Stimulated activated CD4-positive, alpha-beta T cell treated with anti-CD3 and anti-CD28 coated beads, Interleukin-15, amount 100 ng/mL, for 24 hours (primary cell): ENCODE measurements around the gene CBY2.
A peak's percentile ranks its signal among the peaks of the same experiment; 100 is the strongest.
"Not testable (repeated sequence)": the region's sequence is repeated elsewhere in the genome, so short reads cannot be mapped to it uniquely, and the experiment has no call there.

Experiments
- DNase-seq: peaks from one replicate; pipeline ENCODE4 v3.0.0-alpha.2; 2020

CBY2 gene, protein sequence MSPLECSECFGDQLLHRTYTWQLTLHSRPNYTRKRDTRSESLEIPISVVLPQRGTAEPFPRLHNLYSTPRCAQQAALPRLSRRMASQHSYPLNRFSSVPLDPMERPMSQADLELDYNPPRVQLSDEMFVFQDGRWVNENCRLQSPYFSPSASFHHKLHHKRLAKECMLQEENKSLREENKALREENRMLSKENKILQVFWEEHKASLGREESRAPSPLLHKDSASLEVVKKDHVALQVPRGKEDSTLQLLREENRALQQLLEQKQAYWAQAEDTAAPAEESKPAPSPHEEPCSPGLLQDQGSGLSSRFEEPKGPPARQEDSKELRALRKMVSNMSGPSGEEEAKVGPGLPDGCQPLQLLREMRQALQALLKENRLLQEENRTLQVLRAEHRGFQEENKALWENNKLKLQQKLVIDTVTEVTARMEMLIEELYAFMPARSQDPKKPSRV

DNA sequence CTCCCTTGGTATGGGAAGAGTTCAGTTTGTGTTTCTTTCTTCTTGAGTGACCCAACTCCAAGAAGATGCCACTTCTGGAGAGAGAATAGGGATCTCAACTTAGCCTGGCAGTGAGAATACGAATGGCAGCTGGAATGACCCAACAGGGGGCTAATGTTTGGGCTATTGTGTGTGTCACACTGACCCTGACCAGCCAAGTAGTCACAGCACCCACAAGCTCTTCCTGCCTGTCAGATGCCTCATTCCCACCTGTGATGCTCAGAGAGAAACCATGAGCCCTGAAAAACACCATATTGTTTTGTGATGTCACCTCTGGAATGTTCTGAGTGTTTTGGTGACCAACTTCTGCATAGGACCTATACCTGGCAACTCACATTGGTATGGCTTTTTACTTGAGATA lies at the start of gene CBY2:
Gene CBY2, plus strand, starts transcription at position 233 of the 400 bp plus-strand sequence. Its CDS starts 71 bp downstream, at position 304.
- no peak for DNase-seq

DNA sequence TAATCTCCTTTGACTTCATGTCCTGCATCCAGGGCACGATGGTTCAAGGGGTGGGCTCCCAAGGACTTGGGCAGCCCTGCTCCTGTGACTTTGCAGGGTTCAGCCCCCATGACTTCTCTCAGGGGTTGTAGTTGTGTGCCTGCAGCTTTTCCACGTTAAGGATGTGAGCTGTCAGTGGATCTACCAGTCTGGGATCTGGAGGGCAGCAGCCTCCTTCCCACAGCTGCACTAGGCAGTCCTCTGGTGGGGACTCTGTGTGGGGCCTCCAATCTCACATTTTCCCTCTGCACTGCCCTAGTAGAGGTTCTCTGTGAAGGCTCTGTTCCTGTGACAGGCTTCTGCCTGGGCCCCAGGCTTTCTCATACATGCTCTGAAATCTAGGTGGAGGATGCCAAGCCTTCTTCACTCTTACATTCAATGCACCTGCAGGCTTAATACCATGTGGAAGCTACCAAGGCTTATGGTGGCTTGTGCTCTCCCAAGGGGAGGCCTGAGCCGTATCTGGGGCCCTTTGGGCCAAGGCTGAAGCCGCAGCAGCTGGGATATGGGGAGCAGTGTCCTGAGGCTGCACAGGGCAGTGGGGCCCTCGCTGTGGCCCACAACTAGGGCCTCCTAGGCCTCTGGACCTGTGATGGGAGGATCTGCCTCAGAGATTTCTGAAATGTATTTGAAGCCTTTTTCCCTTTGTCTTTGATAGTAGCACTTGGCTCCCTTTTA lies 47.3 kb upstream of the CBY2 start:
- DNase-seq: no peak

DNA sequence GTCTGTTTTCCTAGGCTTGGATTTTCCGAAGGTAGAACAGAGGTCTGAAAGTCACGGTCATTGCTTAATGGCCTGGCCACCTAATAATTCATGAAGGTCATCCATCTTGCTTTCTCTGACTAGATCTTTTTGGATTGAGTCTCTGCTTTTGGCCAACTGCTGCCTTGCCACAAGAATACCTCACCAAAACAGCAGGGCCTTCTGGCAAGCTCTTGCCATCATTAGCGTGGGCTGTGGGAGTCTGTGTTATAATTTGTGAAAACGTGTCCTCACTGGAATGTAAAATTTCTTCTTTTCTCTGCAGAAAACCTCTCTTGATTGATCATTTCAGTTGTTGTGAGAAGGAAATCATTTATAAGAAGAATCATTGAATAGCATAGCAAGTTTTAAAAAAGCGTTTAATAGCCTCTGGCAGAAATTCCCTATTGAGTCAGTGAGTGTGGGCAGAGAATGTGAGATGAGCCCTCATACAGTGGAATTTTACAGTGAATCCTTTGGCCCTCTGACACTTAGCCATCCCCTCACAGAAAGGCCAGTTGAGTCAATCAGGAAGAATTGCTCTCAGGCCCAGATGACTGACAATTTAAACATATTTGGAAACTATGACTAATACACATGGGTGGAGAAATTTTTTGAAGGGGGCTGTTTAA lies 43.4 kb upstream of the CBY2 start:
- DNase-seq: no peak

DNA sequence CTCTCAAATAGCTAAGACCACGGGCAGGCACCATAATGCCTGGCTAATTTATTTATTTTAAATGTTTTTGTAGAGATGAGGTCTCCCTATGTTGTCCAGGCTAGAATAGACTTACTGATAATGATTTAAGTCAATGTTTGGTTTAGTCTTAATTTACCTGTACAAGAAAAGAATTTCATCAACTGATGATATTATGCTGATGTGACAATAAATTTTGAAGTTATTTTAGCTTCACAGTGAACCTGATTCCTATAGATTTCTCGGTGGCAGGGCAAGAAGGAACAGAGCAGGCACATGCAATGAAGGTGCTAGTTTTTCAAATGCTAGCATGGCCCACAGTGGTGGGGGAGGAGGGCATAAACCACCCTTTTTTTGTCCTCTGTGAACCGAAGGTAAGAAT lies 42.6 kb upstream of the CBY2 start:
- DNase-seq: no peak

DNA sequence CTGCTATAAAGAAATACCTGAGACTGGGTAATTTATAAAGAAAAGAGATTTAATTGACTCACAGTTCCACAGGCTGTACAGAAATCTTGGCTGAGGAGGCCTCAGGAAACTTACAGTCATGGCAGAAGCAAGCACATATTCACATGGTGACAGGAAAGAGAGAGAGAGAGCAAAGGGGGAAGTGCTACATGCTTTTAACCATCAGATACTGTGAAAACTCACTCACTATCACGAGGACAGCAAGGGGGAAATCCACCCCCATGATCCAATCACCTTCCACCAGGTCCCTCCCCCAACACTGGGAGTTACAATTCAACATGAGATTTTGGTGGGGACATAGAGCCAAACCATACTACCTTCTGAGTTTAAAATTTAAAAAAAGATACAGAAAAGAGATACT lies 41.7 kb upstream of the CBY2 start:
- not testable (repeated sequence) for DNase-seq

DNA sequence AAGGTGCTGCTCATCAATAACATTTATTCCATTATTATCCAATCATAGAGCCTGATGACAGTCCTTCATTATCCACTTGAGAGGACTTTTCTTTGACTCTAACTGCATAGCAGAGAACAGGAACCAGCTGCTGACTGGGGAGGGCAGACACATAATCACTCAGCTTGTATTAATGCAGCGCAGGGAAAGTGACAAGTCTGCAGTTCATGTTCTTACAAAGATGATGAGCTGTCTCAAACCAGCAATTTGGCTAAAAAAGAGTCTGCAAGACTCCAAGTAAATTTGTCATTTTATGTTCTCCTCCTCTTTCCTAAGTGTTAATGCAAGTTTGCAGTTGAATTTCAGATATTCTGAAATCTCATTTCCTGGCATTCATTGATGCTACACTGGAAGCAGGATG lies 40.0 kb upstream of the CBY2 start:
- no peak for DNase-seq

DNA sequence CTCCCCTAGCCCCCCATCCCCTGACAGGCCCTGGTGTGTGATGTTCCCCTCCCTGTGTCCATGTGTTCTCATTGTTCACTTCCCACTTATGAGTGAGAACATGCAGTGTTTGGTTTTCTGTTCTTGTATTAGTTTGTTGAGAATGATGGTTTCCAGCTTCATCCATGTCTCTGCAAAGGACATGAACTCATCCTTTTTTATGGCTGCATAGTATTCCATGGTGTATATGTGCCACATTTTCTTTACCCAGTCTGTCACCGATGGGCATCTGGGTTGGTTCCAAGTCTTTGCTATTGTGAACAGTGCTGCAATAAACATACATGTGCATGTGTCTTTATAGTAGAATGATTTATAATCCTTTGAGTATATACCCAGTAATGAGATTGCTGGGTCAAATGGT lies 39.2 kb upstream of the CBY2 start:
- not testable (repeated sequence) for DNase-seq

DNA sequence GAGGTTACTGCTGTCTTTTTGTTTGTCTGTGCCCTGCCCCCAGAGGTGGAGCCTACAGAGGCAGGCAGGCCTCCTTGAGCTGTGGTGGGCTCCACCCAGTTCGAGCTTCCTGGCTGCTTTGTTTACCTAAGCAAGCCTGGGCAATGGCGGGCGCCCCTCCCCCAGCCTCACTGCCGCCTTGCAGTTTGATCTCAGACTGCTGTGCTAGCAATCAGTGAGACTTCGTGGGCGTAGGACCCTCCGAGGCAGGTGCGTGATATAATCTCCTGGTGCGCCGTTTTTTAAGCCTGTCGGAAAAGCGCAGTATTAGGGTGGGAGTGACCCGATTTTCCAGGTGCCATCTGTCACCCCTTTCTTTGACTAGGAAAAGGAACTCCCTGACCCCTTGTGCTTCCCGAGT lies 32.5 kb upstream of the CBY2 start:
- DNase-seq: not testable (repeated sequence)

DNA sequence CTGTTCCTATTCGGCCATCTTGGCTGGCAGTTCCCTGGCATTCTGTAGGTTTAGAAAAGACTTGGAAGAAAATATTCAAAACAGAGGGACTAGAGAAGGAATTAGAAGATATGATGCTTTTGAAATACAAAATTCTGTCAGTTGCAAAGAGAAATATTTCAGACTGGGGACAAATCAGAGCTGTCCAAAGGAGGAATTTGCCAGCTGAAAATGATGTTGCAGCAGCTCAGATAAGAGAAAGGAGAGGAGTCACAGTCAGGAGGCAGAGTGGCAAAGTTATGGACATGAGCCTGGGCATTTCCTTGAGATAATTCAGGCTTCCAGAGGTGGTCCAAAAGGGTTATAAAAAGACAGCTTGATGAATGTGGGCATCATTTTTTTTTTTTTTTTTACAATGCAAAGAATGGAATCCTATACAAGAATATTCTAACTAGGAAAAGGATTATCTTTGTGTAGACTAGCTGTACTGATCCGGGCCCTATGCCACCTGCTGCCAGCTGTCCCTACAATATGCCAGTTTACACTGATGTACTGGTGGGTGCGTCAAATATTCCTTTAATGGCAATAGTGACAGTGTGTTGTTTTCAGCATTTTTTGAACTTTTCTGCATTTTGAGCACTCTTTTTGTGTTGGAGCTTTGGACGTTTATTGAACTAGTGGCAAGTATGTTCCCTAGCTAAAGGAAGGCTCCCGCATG lies 31.8 kb upstream of the CBY2 start:
- no peak for DNase-seq

DNA sequence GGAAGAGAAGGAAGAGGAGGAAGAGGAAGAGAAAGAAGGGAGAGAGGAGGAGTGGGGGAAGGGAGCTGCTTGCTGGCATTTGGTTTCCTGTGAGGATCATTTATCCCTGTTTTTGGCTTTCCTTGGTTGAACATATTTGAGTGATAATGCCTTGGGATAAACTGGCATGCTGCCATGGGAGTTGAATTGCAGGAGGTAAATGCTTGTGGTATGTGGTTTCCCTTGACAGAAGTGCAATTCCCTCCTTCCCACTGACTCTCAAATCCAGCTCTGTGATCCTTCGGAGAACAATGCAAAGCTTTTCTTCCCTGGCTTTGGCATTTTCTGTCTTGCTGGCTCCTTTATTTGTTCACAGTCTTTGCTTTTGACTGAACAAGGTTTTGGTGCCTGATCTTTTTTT lies 27.2 kb upstream of the CBY2 start:
- no peak for DNase-seq

DNA sequence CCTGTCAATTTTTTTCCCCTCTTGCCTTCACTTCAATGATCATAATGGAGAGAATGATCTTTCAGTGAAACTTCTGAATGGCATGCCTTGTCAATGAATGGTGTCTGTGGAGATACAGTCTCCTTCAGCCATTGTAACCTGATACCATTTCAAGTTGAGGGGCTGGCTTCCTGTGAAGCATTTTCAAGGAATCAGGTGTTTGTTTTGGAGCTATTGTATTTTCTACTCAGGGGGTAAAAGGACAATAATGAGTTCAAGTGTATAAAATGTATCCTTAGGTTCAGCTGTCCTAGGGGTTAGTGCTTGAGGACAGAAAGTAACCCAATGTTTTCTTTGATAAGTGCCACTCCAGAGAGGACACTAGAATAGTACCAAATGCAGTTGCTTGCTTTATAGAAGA lies 23.8 kb upstream of the CBY2 start:
- DNase-seq: no peak

DNA sequence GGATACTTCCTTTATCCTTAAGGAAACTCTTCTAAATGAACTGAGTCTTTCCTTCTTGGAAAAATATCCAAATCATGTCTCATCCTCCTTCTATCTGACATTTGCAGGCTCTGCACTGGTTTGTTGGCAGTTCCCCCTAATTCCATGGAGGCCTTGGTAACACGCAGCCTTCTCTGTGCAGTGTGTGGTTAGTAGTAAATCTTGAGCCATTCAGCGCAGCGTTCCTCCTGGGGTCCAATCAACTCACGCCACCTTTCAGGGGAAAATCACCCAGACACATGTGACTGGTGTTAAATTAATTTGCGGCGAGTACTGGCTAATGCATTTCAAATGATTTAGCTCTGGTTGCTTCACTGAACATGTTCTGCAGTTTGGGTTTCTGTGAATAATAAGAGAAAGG lies 21.0 kb upstream of the CBY2 start:
- no peak for DNase-seq

DNA sequence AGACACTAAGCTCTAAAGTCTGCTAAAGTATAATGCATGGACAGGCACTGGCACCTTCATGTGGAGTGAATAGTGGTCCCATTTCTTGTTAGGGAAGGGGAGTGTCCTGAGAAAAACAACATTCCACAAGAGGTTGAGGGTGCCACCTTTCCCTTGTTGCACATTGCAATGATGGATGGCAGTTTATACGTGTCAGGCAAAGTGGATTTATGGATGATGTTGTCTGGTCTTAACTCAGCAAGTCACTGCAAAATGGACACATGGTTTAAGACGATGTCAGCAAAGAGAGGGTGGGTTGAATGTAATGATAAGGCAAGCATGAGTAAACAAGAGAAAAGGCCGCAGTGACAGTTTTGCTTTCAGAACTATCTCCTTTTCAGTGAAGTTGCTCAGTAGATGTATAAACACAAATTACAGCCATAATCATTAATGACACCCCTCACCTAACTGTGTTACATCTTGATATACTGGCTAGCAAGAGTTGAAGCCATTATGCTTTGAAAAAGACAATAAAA lies 19.6 kb upstream of the CBY2 start:
- no peak for DNase-seq

DNA sequence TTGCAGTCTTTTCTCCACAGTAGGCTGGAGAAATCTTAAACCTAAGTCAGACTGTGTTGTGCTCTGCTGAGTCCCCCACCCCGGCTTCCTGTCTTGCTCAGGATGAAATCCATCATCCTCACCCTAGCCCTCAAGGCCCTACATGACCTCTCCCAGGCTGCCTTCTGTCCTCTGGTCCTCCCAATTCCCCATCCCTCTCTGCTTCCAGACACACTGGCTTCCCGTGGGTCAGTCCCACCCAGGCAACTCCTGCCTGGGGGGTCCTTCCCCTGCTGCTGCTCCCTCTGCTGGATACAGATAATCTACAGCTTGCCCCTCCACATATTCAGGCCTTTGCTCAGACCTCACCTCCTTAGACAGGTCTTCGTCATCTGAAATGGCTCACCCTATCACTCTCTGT lies 18.4 kb upstream of the CBY2 start:
- DNase-seq: no peak

DNA sequence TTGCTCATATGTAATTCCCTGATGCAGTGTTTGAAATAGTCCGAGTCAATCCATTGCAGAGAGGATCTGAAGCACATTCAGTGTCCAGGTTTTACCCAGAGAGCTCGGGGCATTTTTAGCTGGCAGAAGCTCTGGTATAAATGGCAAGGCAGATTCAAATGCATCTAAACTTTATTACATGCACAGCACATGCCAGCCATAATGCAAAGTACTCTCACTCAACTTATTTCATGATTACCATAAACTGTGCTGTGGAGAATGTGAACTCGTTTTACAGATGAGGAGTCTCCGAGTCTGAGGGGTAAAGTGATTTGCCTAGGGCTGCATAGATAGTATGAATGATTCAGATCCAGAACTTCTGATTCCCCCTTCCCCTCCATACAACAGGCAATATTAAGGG lies 13.5 kb upstream of the CBY2 start:
- DNase-seq: no peak

DNA sequence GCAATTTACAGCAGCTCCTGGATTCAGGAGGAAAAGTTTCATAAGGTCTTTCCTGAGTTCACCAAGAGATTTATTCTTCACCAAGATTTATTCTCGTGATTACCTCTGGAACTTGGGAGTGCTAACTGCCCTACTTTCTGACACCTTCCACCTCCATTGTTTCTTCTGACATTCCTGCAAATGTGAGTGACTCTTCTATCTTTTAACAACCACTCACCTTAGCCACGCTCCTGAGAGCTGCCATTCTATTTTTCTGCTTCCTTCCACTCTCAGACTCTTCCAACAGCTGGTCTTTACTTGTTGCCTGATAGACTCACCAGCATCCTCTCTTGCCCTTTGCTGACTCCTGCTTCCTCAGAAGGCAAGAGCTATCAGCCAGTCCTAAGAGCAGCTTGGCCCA lies 11.5 kb upstream of the CBY2 start:
- DNase-seq: no peak

DNA sequence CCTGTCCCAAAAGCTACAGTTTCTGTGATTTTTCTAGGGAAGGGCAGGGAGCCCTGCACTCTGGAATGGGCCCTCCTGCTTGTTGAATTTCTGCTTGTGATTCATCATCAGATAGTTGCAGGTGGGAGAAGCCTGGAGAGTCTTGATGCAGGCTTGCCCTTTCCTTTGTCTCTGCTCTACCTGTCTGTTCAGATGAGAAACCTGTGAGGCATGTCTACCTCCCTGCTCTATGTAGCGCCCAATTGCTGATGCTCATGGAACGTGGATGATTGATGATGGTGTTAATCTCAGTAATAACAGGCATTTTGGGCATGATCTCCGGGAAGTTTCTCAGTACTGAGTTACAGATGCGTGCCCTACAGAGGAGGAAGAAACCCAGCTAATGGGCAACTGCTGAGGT lies 10.9 kb upstream of the CBY2 start:
- no peak for DNase-seq

DNA sequence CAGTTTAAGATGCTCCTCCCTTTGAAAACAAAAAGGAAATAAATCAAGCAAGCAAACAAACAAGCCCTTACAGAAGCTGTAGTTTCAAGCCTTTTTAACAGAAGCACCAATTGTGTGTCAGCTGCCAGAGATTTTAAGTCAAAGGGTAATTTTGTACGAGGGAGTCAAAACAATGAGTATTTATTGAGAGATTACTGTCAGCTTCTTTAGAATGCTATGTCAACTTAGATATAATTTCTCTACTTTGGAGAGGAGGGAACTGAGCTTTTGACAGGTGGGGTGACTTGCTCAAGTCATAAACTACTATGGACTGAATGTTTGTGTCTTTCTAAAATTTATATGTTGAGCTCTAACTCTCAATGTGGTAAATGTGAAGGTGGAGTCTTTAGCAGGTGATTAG lies 10.5 kb upstream of the CBY2 start:
- DNase-seq: no peak

DNA sequence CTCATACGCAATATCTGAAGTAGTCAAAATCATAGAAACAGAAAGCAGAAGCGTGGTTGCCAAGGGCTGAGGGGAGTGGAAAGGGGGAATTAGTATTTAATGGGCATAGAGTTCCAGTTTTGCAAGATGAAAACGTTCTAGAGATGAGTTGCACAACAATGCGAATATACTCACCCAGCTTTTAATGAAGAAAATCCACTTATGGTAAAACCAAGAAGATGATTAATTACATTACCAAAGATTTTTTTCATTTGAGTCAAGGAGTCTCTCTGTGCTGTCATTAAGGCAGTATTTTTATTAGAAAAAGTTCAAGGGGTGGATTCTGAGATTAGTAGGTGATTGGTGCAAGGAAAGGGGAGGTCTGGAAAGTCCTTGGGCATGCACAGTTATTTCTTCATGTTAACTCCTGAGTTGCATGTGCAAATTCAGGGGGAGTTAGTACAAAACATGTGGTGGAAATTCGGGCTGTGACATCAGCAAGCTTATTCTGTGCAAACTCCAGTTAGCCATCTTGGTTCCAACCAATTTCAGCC lies 6.9 kb upstream of the CBY2 start:
- DNase-seq: peak; percentile 42

DNA sequence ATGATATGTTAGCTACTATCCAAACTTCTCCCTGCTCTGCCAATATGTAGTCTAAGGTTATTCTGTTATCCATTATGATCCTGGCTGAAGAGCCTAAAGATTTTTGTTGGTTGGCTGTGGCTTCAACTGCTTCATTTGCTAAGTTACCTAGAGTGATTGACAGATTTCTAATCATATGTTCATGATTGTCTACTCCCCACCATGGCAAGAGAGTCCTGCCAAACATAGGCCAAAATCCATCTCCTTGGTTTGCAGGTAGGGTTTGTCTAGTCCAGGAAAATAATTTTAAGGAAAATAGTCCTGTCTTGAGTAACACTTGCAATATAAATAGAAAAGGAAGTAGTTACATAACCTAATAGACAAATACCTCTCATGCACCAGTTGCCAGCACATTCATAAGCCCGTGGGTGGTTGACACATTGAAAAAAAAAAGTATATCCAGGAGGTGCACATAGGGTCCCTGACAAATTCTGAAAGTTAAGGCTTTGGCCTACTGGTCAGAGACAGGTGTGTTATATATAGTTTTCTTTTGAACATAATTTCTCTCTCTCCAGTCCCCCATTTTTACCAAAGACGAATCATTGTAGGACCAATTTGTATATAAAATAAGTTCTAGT lies 5.4 kb upstream of the CBY2 start:
- no peak for DNase-seq

DNA sequence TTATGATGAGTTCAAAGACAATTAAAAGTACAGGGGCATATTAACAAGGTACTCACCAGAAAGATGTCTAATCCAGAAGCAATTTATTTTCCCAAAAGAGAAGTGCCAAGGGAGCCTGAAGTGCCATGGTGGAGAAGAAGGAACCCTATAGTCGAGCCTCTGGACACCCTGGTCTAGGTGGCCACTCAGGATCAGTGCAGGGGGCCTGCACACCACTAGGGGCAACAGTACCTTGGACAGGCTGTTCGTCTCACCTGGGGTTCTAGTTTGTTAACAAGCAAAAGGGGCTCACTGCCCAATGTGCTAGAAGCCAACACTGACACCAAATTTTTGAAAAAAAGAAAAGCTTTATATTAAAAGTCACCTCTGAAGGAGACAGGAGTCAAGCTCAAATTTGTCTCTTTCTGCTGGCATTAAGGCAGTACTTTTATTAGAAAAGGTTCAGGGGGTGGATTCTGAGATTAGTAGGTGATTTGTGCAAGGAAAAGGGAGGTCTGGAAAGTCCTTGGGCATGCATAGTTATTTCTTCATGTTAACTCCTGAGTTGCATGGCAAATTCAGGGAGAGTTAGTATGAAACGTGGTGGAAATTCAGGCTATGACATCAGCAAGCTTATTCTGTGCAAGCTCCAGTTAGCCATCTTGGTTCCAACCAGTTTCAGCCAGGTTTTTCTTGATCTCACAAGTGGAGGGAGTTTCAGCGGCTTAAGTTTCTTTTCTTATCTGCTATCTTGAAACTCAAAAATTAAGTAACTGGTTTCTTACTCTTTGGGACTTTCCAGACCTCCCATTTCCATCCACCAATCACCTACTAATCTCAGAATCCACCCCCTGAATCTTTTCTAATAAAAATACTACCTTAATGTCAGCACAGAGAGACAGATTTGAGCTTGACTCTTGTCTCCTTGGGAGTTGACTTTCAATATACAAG lies 884 bp upstream of the CBY2 start:
- peak; percentile 18 for DNase-seq
